ENCODE data around the gene CWC27.
A peak's percentile ranks its signal among the peaks of the same experiment; 100 is the strongest.
"Not testable (repeated sequence)": the region's sequence is repeated elsewhere in the genome, so short reads cannot be mapped to it uniquely, and the experiment has no call there.

CWC27 gene

DNA sequence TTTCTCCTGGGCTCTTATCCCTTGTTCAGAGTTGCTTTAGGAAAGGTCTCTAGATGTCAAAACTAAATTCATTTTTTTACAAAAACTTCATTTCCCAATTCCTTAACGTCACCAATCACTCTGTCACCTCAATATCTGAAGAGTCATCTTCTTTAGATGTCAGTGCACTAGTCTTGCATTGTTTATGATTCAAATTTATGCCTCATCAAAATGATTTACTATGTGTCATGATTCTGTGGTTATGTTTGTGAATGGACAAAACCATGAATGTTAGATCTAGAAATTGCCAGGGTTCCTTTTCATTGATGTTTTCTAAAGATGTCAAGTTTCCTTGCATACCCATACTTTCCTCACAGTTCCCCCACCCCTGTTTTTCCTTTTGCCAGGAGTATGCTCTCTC is 21.5 kb downstream of the CWC27 start:
- Histone ChIP-seq H3K4me1 (ENCODE audit: control insufficient read depth, insufficient read depth, low read length) (peaks cover 5% of the 10 kb centered on the region), H3K9ac (ENCODE audit: low read length) (no peak overlapping the region), H3K4me3 (ENCODE audit: low read length) (no peak overlapping the region), H3K27me3 (ENCODE audit: control insufficient read depth, insufficient read depth, low read length) (no peaks in the 10 kb centered on the region), H3K36me3 (ENCODE audit: control insufficient read depth, insufficient read depth, low read length) (no peaks in the 10 kb centered on the region), H3K9me3 (ENCODE audit: control insufficient read depth, low read length) (no peaks in the 10 kb centered on the region)

DNA sequence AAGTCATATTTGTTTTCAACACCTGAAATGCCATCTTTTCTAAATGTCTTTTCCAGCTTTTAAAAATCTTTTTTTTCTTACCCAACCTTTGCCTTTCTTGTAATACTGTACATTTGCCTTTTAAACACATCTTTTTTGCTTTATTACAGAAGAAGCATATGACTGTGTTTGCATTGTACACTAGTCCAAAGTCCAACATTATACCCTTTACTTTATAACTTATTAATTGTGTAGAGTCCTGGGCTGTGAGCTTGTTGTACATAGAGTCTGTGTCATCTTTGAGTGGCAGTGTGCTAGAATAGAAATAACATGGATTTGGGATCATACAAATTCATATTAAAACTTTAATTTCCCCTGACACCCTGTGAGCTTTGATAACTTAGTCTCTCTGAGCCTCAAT is 23.7 kb downstream of the CWC27 start:
- H3K9ac ChIP-seq (ENCODE audit: low read length): no peak overlapping the region
- no peaks in the 10 kb centered on the region for H3K9me3 ChIP-seq (ENCODE audit: control insufficient read depth, low read length)
- no peaks in the 10 kb centered on the region for H3K27me3 ChIP-seq (ENCODE audit: control insufficient read depth, insufficient read depth, low read length)
- H3K36me3 ChIP-seq (ENCODE audit: control insufficient read depth, insufficient read depth, low read length): no peaks in the 10 kb centered on the region
- no peak overlapping the region for H3K4me3 ChIP-seq (ENCODE audit: low read length)
- H3K4me1 ChIP-seq (ENCODE audit: control insufficient read depth, insufficient read depth, low read length): peaks cover 5% of the 10 kb centered on the region

DNA sequence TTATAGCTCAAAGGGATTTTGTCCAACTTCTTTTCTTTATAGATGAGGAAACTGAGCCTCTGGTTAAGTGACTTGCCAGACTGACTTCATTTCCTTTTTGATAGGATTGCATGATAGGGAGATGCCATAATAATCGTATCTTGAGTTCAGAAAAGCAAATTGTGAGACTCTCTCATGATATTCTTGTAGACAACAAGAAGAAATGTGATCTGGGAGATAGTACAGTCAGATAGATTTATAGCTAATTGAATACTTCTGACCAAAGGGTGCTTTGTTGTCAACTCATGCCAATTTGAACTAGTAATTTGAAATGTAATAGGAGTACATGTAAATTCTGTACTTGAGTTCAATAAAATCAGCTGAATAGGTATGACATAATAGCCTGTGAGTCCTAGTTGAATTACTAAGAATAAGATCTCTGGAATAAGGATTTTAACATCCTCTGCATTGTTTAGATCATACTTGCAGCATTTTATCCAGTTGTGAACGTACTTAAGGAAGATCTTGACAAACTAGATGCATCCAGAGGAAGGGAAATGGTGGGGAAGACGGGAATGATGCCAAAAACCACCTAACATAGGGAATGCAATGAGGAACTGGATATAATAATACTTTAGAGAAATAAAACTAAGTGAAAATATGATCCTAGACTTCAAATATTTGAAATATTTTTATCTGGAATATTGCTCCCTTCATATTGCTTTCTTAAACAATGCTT is 25.5 kb downstream of the CWC27 start:
- Histone ChIP-seq H3K9ac (ENCODE audit: low read length) (no peak overlapping the region), H3K4me3 (ENCODE audit: low read length) (no peak overlapping the region), H3K9me3 (ENCODE audit: control insufficient read depth, low read length) (no peaks in the 10 kb centered on the region), H3K4me1 (ENCODE audit: control insufficient read depth, insufficient read depth, low read length) (peaks cover 5% of the 10 kb centered on the region), H3K27me3 (ENCODE audit: control insufficient read depth, insufficient read depth, low read length) (no peaks in the 10 kb centered on the region), H3K36me3 (ENCODE audit: control insufficient read depth, insufficient read depth, low read length) (no peaks in the 10 kb centered on the region)

DNA sequence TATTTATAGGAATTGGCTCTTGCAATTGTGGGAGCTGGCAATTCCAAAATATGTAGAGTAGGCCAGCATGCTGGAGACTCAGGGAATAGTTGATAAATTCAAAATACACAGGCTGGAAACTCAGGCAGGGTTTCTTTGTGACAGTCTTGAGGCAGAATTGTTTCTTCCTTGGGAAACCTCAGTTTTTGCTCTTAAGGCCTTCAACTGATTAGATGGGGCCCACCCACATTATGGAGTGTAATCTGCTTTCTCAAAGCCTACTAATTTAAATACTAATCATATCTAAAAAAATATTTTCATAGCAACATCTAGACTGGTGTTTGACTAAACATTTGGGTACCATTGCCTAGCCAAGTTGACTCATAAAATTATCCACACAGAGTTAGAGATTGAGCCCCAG is 27.6 kb downstream of the CWC27 start:
- Histone ChIP-seq H3K9me3 (ENCODE audit: control insufficient read depth, low read length) (no peaks in the 10 kb centered on the region), H3K4me1 (ENCODE audit: control insufficient read depth, insufficient read depth, low read length) (peaks cover 5% of the 10 kb centered on the region), H3K27me3 (ENCODE audit: control insufficient read depth, insufficient read depth, low read length) (no peaks in the 10 kb centered on the region)

DNA sequence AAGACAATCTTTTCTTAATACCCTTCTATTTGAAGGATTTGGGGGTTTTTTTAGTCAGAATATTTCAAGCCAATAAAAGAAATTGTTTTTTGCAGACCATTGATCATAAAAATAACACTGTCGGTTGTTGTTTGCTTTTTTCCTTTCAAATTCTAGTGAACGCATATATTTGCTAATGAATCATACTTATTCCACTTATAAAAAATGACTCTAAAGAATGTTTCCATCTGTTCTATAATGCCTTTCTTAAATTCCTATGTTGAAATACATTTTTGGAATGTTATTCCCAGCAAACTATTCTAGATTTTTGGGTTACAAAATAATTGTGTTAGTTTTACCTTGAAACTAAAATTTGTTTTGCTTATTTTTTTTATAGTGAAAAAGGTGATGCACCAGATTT is 32.2 kb downstream of the CWC27 start:
- no peak overlapping the region for H3K9ac ChIP-seq (ENCODE audit: low read length)
- no peaks in the 10 kb centered on the region for H3K9me3 ChIP-seq (ENCODE audit: control insufficient read depth, low read length)
- H3K36me3 ChIP-seq (ENCODE audit: control insufficient read depth, insufficient read depth, low read length): no peaks in the 10 kb centered on the region
- H3K4me3 ChIP-seq (ENCODE audit: low read length): no peak overlapping the region
- no peaks in the 10 kb centered on the region for H3K4me1 ChIP-seq (ENCODE audit: control insufficient read depth, insufficient read depth, low read length)
- no peaks in the 10 kb centered on the region for H3K27me3 ChIP-seq (ENCODE audit: control insufficient read depth, insufficient read depth, low read length)

More for the DNA sequence above, 27.6 kb downstream of the CWC27 start:
- H3K36me3 ChIP-seq (ENCODE audit: control insufficient read depth, insufficient read depth, low read length): no peaks in the 10 kb centered on the region
- H3K4me3 ChIP-seq (ENCODE audit: low read length): no peak overlapping the region
- no peak overlapping the region for H3K9ac ChIP-seq (ENCODE audit: low read length)

DNA sequence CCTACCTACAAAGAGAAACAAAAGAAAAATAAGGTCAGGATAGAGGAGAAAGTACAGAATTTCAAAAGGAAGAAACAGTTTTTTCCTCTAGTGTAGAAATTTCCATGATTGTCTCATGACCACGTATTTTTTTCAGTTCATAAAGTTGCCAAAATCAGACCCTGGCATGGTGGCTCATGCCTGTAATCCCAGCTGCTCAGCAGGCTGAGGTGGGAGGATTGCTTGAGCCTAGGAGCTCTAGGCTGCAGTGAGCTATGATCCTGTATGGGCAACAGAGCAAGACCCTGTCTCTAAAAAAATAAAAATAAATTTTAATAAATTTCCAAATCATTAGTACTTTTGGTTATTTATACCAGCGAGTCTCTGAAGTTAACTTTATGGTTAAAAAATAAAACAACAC is 37.8 kb downstream of the CWC27 start:
- Histone ChIP-seq H3K36me3 (ENCODE audit: control insufficient read depth, insufficient read depth, low read length) (no peaks in the 10 kb centered on the region), H3K9me3 (ENCODE audit: control insufficient read depth, low read length) (no peaks in the 10 kb centered on the region), H3K4me1 (ENCODE audit: control insufficient read depth, insufficient read depth, low read length) (peaks cover 7% of the 10 kb centered on the region), H3K9ac (ENCODE audit: low read length) (no peak overlapping the region), H3K4me3 (ENCODE audit: low read length) (no peak overlapping the region), H3K27me3 (ENCODE audit: control insufficient read depth, insufficient read depth, low read length) (no peaks in the 10 kb centered on the region)

DNA sequence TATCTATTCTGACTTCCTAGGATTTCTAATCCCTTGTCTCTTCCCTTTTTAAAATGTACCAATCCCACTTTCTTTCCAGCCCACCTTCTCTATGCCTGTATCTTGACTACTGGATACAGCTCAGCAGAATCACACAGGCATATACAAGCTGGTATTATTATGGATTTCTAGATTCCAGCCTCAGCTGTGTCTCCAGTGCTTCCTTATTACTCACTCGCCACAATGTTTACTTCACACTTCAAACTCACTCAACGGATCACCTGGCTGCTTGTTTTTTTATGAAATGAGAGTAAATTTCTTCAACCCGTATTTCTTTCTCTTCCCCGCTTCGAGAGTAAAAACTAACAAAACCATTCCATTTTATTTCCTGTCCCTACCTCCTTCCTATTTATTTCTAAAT is 38.8 kb downstream of the CWC27 start:
- Histone ChIP-seq H3K36me3 (ENCODE audit: control insufficient read depth, insufficient read depth, low read length) (no peaks in the 10 kb centered on the region), H3K27me3 (ENCODE audit: control insufficient read depth, insufficient read depth, low read length) (no peaks in the 10 kb centered on the region), H3K4me3 (ENCODE audit: low read length) (no peak overlapping the region), H3K4me1 (ENCODE audit: control insufficient read depth, insufficient read depth, low read length) (peaks cover 7% of the 10 kb centered on the region), H3K9me3 (ENCODE audit: control insufficient read depth, low read length) (no peaks in the 10 kb centered on the region), H3K9ac (ENCODE audit: low read length) (peak overlapping the region; percentile 23)

DNA sequence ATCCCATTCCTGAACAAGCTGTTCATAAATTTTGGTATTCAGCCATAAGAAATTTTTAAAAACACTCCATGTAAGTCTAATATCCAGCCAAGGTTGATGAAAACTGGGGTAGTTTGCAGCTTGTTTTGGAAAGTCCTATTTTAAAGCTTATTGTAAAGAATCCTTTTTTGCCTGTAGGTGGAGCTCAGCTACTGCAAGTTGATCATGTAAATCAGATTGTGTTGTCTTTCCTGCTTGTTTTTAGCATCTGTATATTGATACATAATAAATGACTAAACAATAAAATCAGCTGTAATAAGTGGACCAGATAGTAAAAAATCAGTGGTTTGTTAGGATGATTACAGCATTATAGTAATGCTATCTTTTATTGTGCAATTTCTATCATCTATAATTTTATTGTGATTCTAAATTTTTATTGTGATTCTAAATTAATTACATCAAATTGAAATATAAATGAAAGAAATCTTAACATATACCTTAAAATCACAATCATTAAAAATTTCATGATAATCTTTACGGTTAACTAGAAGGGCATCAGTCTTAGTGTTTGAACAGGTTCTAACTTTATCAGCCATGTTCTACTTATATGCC is 42.4 kb downstream of the CWC27 start:
- Histone ChIP-seq H3K4me3 (ENCODE audit: low read length) (no peak overlapping the region), H3K9ac (ENCODE audit: low read length) (no peak overlapping the region), H3K4me1 (ENCODE audit: control insufficient read depth, insufficient read depth, low read length) (peaks cover 7% of the 10 kb centered on the region), H3K36me3 (ENCODE audit: control insufficient read depth, insufficient read depth, low read length) (no peaks in the 10 kb centered on the region), H3K27me3 (ENCODE audit: control insufficient read depth, insufficient read depth, low read length) (no peaks in the 10 kb centered on the region), H3K9me3 (ENCODE audit: control insufficient read depth, low read length) (no peaks in the 10 kb centered on the region)

DNA sequence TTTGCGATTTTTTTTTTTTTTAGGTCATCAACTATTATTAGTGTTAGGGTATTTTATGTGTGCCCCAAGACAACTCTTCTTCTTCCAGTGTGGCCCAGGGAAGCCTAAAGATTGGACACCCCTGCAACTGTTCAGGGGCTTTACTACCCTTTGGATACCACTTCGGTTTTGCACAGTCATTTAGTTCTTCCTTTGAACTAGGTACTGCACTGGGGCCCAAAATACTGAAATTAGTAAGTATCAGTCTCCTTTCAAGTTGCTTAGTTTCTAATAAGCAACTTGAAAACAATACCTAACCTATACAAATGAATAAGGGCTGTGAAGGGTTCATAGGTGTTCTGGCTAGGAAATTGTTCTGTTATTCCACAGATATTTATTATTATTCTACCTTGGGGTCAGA is 45.3 kb downstream of the CWC27 start:
- Histone ChIP-seq H3K4me1 (ENCODE audit: control insufficient read depth, insufficient read depth, low read length) (peaks cover 10% of the 10 kb centered on the region), H3K27me3 (ENCODE audit: control insufficient read depth, insufficient read depth, low read length) (no peaks in the 10 kb centered on the region), H3K9ac (ENCODE audit: low read length) (no peak overlapping the region), H3K4me3 (ENCODE audit: low read length) (no peak overlapping the region), H3K36me3 (ENCODE audit: control insufficient read depth, insufficient read depth, low read length) (no peaks in the 10 kb centered on the region), H3K9me3 (ENCODE audit: control insufficient read depth, low read length) (no peaks in the 10 kb centered on the region)

DNA sequence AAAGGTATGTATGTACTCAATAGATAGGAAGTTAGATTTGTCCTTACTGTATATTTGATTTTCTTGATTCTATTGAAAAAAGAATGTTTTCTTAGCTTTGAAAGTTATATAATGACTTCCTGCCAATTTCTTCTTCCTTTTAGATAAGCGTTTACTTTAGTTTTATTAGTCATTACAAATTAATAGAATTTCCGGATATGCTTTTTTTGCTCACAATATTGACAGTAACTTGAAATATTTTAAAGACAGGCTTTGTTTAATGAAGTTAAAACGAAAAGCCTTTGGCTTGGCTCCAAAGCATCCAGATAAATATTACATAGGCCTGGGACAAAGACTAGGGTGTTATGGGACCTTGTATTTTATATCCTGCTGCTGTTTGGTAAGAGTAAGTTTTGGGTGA is 49.5 kb downstream of the CWC27 start:
- Histone ChIP-seq H3K36me3 (ENCODE audit: control insufficient read depth, insufficient read depth, low read length) (no peaks in the 10 kb centered on the region), H3K9me3 (ENCODE audit: control insufficient read depth, low read length) (no peaks in the 10 kb centered on the region), H3K27me3 (ENCODE audit: control insufficient read depth, insufficient read depth, low read length) (no peaks in the 10 kb centered on the region), H3K4me3 (ENCODE audit: low read length) (no peak overlapping the region), H3K4me1 (ENCODE audit: control insufficient read depth, insufficient read depth, low read length) (peaks cover 10% of the 10 kb centered on the region), H3K9ac (ENCODE audit: low read length) (no peak overlapping the region)

DNA sequence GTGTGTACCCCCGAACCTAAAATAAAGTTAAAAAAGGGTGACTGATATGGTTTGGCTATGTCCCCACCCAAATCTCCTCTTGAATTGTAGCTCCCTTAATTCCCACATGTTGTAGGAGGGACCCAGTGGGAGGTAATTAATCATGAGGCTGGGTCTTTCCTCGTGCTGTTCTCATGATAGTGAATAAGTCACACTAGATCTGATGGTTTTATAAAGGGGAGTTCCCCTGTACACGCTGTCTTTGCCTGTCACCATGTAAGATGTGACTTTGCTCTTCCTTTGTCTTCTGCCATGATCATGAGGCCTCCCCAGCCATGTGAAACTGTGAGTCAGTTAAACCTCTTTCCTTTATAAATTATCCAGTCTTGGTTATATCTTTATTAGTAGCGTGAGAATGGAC is 50.6 kb downstream of the CWC27 start:
- H3K4me3 ChIP-seq (ENCODE audit: low read length); H3K27me3 ChIP-seq (ENCODE audit: control insufficient read depth, insufficient read depth, low read length); H3K9ac ChIP-seq (ENCODE audit: low read length); H3K36me3 ChIP-seq (ENCODE audit: control insufficient read depth, insufficient read depth, low read length); H3K9me3 ChIP-seq (ENCODE audit: control insufficient read depth, low read length): not testable (repeated sequence)
- peaks cover 10% of the 10 kb centered on the region for H3K4me1 ChIP-seq (ENCODE audit: control insufficient read depth, insufficient read depth, low read length)

DNA sequence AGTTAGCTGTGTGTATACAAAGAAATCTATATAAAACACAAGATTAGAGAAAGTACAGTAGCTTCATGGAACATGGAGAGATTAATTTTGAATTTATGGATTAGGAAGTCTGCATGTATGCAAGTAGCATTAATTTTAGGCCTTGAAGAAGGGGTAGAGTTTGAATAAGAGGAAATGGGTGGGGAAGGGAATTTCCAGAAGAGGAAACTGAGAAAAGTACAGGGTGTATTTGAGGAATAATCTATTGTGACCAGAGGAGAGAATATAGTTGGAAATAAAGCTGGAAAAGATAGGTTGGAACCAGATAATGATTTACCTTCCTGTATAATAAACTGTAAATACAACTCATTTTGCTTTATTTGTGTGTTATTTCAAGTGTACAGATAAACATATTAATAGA is 53.6 kb downstream of the CWC27 start:
- no peak overlapping the region for H3K9ac ChIP-seq (ENCODE audit: low read length)
- no peaks in the 10 kb centered on the region for H3K36me3 ChIP-seq (ENCODE audit: control insufficient read depth, insufficient read depth, low read length)
- H3K4me3 ChIP-seq (ENCODE audit: low read length): no peak overlapping the region
- H3K9me3 ChIP-seq (ENCODE audit: control insufficient read depth, low read length): no peaks in the 10 kb centered on the region
- peaks cover 10% of the 10 kb centered on the region for H3K4me1 ChIP-seq (ENCODE audit: control insufficient read depth, insufficient read depth, low read length)
- H3K27me3 ChIP-seq (ENCODE audit: control insufficient read depth, insufficient read depth, low read length): no peaks in the 10 kb centered on the region

DNA sequence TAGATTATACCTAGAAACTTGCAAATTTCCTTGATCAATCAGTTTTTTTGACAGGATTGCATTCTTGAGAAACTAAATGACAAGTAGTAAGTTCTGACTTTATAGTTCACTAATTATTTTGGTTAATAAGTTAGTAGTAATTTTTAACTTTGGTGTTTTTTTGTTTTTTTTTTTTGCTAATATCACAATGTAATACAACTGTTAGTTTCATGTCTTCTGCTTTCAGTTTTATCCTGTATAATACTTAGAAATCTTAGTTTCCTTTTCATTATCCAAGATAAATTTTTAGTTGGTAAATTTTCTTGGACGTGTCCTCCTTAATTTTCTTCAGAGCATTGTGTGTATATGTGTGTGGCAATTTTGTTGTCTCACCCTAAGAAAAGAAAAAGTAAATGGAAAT is 57.8 kb downstream of the CWC27 start:
- no peak overlapping the region for H3K9ac ChIP-seq (ENCODE audit: low read length)
- H3K27me3 ChIP-seq (ENCODE audit: control insufficient read depth, insufficient read depth, low read length): no peaks in the 10 kb centered on the region
- no peaks in the 10 kb centered on the region for H3K9me3 ChIP-seq (ENCODE audit: control insufficient read depth, low read length)
- no peak overlapping the region for H3K4me3 ChIP-seq (ENCODE audit: low read length)
- H3K36me3 ChIP-seq (ENCODE audit: control insufficient read depth, insufficient read depth, low read length): no peaks in the 10 kb centered on the region
- H3K4me1 ChIP-seq (ENCODE audit: control insufficient read depth, insufficient read depth, low read length): no peaks in the 10 kb centered on the region
